Measurements from ENCODE around the gene RASGRP2.

Gene RASGRP2

DNA sequence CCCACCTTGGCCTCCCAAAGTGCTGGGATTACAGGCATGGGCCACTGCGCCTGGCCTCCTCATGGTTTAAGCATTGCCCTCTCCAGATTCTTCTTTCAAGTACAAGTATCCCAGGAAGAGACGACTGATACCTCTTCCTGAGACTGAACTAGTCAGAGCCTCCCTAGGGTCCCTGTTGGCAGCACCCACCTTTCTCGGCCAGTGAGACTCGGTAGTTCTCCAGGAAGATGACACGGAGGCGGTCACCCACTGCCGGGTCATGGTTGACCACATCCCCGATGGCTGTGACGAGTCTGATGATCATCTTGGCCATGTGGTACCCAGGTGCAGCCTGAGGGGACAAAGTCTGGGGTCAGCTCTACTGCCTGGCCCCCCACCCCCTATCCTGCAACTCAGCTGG lies 7.2 kb upstream of the RASGRP2 start (continued):
- TF ChIP-seq, protein P1, sequence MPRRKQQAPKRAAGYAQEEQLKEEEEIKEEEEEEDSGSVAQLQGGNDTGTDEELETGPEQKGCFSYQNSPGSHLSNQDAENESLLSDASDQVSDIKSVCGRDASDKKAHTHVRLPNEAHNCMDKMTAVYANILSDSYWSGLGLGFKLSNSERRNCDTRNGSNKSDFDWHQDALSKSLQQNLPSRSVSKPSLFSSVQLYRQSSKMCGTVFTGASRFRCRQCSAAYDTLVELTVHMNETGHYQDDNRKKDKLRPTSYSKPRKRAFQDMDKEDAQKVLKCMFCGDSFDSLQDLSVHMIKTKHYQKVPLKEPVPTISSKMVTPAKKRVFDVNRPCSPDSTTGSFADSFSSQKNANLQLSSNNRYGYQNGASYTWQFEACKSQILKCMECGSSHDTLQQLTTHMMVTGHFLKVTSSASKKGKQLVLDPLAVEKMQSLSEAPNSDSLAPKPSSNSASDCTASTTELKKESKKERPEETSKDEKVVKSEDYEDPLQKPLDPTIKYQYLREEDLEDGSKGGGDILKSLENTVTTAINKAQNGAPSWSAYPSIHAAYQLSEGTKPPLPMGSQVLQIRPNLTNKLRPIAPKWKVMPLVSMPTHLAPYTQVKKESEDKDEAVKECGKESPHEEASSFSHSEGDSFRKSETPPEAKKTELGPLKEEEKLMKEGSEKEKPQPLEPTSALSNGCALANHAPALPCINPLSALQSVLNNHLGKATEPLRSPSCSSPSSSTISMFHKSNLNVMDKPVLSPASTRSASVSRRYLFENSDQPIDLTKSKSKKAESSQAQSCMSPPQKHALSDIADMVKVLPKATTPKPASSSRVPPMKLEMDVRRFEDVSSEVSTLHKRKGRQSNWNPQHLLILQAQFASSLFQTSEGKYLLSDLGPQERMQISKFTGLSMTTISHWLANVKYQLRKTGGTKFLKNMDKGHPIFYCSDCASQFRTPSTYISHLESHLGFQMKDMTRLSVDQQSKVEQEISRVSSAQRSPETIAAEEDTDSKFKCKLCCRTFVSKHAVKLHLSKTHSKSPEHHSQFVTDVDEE (CRISPR knock-in tag; IDR thresholded peaks at IDR 0.05), result no peak
- TF ChIP-seq ZNF565 (CRISPR knock-in tag; conservative IDR thresholded peaks at IDR 0.05; ENCODE audit: low read depth), result no peak
- no peak for TF ChIP-seq SNAI2 (CRISPR knock-in tag; IDR thresholded peaks at IDR 0.05)
- TF ChIP-seq ZC3H10 (CRISPR knock-in tag; IDR thresholded peaks at IDR 0.05), result no peak

DNA sequence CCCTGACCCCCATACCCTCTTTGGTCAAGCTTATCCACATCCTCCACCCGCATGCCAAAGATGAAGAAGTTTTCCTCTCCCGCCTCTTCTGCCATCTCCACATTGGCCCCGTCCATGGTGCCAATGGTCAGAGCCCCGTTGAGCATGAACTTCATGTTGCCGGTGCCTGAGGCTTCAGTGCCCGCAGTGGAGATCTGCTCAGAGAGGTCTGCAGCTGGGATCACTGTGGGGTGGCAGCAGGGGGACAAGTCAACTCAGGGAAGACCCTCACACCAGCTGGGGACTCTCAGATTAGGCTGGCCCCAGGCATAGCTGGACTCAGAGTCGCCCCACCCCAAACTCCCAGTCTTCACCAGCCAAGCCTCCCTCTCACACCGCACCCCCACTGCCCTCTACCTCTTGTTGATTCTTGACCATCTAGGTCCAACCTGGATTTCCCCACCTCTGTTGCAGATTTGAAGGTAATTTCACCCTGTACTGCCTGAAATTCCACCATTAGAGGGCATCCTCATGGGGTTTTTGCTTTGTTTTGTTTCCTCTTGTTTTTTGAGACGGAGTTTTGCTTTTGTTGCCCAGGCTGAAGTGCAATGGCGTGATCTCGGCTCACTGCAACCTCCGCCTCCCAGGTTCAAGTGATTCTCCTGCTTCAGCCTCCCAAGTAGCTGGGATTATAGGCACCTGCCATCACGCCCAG lies 6.6 kb upstream of the RASGRP2 start:
- ATAC-seq, result no peak
- TF ChIP-seq ESRRG (CRISPR knock-in tag; IDR thresholded peaks at IDR 0.05) (no peak), GLIS3 (CRISPR knock-in tag; IDR thresholded peaks at IDR 0.05) (no peak), ZNF565 (CRISPR knock-in tag; conservative IDR thresholded peaks at IDR 0.05; ENCODE audit: low read depth) (no peak), PPARA (CRISPR knock-in tag; IDR thresholded peaks at IDR 0.05; ENCODE audit: borderline replicate concordance) (no peak), ARNTL (CRISPR knock-in tag; IDR thresholded peaks at IDR 0.05; ENCODE audit: borderline replicate concordance, low read depth) (no peak), TCF4 (CRISPR knock-in tag; IDR thresholded peaks at IDR 0.05; ENCODE audit: borderline replicate concordance) (no peak), ZNF8 (CRISPR knock-in tag; IDR thresholded peaks at IDR 0.05) (no peak), RARB (CRISPR knock-in tag; IDR thresholded peaks at IDR 0.05) (no peak), ZC3H10 (CRISPR knock-in tag; IDR thresholded peaks at IDR 0.05) (no peak)
- TF ChIP-seq, protein P2, sequence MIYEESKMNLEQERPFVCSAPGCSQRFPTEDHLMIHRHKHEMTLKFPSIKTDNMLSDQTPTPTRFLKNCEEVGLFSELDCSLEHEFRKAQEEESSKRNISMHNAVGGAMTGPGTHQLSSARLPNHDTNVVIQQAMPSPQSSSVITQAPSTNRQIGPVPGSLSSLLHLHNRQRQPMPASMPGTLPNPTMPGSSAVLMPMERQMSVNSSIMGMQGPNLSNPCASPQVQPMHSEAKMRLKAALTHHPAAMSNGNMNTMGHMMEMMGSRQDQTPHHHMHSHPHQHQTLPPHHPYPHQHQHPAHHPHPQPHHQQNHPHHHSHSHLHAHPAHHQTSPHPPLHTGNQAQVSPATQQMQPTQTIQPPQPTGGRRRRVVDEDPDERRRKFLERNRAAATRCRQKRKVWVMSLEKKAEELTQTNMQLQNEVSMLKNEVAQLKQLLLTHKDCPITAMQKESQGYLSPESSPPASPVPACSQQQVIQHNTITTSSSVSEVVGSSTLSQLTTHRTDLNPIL (CRISPR knock-in tag; IDR thresholded peaks at IDR 0.05; ENCODE audit: low read depth), result no peak
- TF ChIP-seq, protein P3, sequence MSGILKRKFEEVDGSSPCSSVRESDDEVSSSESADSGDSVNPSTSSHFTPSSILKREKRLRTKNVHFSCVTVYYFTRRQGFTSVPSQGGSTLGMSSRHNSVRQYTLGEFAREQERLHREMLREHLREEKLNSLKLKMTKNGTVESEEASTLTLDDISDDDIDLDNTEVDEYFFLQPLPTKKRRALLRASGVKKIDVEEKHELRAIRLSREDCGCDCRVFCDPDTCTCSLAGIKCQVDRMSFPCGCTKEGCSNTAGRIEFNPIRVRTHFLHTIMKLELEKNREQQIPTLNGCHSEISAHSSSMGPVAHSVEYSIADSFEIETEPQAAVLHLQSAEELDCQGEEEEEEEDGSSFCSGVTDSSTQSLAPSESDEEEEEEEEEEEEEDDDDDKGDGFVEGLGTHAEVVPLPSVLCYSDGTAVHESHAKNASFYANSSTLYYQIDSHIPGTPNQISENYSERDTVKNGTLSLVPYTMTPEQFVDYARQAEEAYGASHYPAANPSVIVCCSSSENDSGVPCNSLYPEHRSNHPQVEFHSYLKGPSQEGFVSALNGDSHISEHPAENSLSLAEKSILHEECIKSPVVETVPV (CRISPR knock-in tag; IDR thresholded peaks at IDR 0.05), result no peak

DNA sequence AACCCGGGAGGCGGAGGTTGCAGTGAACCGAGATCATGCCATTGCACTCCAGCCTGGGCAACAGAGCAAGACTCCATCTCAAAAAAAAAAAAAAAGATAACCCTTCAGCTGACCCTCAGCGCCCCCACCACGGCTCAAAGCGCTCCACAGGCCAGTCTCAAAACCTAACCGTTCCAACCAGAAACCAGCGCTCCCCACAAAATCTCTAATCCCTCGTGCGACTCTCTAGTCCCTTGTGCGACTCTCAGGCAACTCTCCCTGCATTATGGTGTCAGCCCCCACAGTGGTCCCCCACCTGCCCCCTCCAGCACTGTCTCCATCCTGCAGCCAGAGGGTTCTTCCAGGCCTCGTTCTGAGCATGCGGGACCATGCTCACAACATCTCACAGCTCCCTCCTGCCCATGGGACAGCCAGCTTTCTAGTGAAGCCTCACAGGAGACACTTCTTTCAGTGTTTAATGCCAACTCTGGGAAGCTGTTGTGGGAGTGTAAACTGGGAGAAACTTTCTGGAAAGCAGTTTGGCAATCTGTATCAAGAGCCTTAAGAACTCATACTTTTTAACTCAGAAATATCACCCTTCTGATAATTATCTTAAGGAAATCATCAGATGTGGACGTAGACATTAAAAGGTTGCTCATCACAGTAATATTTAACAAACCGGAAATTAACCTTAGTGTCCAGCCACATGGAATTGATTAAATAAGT lies 4.2 kb upstream of the RASGRP2 start:
- peak; percentile 7; the same call in 2 of the 3 replicates for ATAC-seq
- no peak for TF ChIP-seq ISL1 (CRISPR knock-in tag; IDR thresholded peaks at IDR 0.05)
- TF ChIP-seq ZFP3 (CRISPR knock-in tag; IDR thresholded peaks at IDR 0.05), result no peak
- no peak for TF ChIP-seq PPARA (CRISPR knock-in tag; IDR thresholded peaks at IDR 0.05; ENCODE audit: borderline replicate concordance)
- no peak for TF ChIP-seq RARB (CRISPR knock-in tag; IDR thresholded peaks at IDR 0.05)
- TF ChIP-seq, protein P2 (CRISPR knock-in tag; IDR thresholded peaks at IDR 0.05; ENCODE audit: low read depth), result no peak

DNA sequence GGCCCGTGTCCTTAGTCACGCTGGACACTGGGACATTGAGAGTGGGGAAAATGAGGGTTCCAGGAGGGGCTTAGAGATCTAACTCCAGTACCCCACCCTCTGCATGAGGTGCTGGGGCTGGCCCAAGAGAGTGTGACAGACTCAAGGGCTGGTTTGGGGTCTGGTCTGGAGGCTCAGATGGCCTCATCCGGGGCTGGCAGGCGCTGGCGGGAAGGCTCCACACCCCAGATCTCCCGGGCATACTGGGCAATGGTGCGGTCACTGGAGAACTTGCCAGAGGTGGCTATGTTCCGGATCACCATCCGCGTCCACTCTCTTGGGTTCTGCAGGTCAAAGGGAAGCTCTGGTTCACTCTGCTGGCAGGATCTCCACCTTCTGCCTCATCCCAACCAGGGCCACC lies 2.5 kb upstream of the RASGRP2 start:
- ATAC-seq, result no peak
- TF ChIP-seq, protein P1 (CRISPR knock-in tag; IDR thresholded peaks at IDR 0.05), result no peak
- no peak for TF ChIP-seq ZNF565 (CRISPR knock-in tag; conservative IDR thresholded peaks at IDR 0.05; ENCODE audit: low read depth)
- no peak for TF ChIP-seq ZFP30 (CRISPR knock-in tag; IDR thresholded peaks at IDR 0.05)
- TF ChIP-seq ESRRG (CRISPR knock-in tag; IDR thresholded peaks at IDR 0.05), result no peak
- TF ChIP-seq ZNF70 (CRISPR knock-in tag; IDR thresholded peaks at IDR 0.05), result no peak
- no peak for TF ChIP-seq OSR1 (CRISPR knock-in tag; IDR thresholded peaks at IDR 0.05)
- TF ChIP-seq, protein P2 (CRISPR knock-in tag; IDR thresholded peaks at IDR 0.05; ENCODE audit: low read depth), result no peak
- no peak for TF ChIP-seq ZC3H10 (CRISPR knock-in tag; IDR thresholded peaks at IDR 0.05)
- no peak for TF ChIP-seq TCF4 (CRISPR knock-in tag; IDR thresholded peaks at IDR 0.05; ENCODE audit: borderline replicate concordance)
- TF ChIP-seq, protein P4, sequence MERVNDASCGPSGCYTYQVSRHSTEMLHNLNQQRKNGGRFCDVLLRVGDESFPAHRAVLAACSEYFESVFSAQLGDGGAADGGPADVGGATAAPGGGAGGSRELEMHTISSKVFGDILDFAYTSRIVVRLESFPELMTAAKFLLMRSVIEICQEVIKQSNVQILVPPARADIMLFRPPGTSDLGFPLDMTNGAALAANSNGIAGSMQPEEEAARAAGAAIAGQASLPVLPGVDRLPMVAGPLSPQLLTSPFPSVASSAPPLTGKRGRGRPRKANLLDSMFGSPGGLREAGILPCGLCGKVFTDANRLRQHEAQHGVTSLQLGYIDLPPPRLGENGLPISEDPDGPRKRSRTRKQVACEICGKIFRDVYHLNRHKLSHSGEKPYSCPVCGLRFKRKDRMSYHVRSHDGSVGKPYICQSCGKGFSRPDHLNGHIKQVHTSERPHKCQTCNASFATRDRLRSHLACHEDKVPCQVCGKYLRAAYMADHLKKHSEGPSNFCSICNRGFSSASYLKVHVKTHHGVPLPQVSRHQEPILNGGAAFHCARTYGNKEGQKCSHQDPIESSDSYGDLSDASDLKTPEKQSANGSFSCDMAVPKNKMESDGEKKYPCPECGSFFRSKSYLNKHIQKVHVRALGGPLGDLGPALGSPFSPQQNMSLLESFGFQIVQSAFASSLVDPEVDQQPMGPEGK (CRISPR knock-in tag; IDR thresholded peaks at IDR 0.05; ENCODE audit: borderline replicate concordance), result no peak
- TF ChIP-seq TOX (CRISPR knock-in tag; IDR thresholded peaks at IDR 0.05; ENCODE audit: borderline replicate concordance), result no peak
- no peak for TF ChIP-seq ZNF8 (CRISPR knock-in tag; IDR thresholded peaks at IDR 0.05)
- TF ChIP-seq GLIS3 (CRISPR knock-in tag; IDR thresholded peaks at IDR 0.05), result no peak
- TF ChIP-seq ISL1 (CRISPR knock-in tag; IDR thresholded peaks at IDR 0.05), result no peak
- no peak for TF ChIP-seq ZFP3 (CRISPR knock-in tag; IDR thresholded peaks at IDR 0.05)

Measured in SK-N-SH treated with all-trans-retinoic acid at 6 μM for 48 hours (cell line).